GM10248 (cell line): ENCODE data around the gene CNTNAP2.

ENCODE experiments used
- CTCF ChIA-PET: fragments of 300-600 bp; sonication (Branson Sonifier 250); formaldehyde crosslinking; extraction: SDS; loops from one replicate; lab custom pipeline; 2021; ENCODE audit warnings: antibody characterized with exemption; lab: Yijun Ruan, JAX
- POLR2A ChIA-PET: fragments of 350-650 bp; sonication (Branson Sonifier 250); formaldehyde crosslinking; extraction: SDS; loops from one replicate; lab custom pipeline; 2020; ENCODE audit warnings: antibody characterized with exemption; lab: Yijun Ruan, JAX
- DNase-seq: peaks from one replicate; pipeline ENCODE4 v3.0.0; 2012; ENCODE audit errors: extremely low spot score
- TF ChIP-seq, protein P1 (sequence below): IDR thresholded peaks from 2 replicates; pipeline ENCODE4 v1.5.1; 2012; ENCODE audit warnings: mild to moderate bottlenecking, low read depth; ENCODE audit errors: extremely low read depth, missing control alignments, control extremely low read depth

Gene CNTNAP2

DNA sequence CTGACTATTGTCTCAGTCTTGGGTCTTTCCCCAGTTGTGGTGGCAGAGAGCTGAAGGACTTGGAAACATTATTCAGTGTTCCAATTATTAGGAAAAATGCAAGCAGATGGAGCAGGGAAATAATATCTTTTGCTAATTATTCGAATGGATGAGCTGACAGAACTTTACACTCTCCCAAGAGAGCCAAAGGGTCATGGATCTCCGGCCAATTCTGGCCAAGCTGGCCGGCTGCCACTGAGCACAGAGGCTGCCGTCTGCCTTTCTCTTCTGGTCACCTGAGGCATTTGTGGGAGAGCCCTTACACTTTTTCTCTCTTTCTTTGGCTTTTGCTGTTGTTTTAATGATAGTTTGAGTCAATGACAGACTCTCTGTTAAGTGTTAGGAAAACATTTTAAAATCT is 22.2 kb upstream of the CNTNAP2 start:
- TF ChIP-seq, protein P1, sequence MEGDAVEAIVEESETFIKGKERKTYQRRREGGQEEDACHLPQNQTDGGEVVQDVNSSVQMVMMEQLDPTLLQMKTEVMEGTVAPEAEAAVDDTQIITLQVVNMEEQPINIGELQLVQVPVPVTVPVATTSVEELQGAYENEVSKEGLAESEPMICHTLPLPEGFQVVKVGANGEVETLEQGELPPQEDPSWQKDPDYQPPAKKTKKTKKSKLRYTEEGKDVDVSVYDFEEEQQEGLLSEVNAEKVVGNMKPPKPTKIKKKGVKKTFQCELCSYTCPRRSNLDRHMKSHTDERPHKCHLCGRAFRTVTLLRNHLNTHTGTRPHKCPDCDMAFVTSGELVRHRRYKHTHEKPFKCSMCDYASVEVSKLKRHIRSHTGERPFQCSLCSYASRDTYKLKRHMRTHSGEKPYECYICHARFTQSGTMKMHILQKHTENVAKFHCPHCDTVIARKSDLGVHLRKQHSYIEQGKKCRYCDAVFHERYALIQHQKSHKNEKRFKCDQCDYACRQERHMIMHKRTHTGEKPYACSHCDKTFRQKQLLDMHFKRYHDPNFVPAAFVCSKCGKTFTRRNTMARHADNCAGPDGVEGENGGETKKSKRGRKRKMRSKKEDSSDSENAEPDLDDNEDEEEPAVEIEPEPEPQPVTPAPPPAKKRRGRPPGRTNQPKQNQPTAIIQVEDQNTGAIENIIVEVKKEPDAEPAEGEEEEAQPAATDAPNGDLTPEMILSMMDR = no peak
- DNase-seq = no peak
- CTCF ChIA-PET = interaction anchor here (1.1 kb wide), 1 partner anchor 8 kb away, joined by 3 read pairs; no protein-coding TSS in a partner anchor
- POLR2A ChIA-PET = no interaction called here

DNA sequence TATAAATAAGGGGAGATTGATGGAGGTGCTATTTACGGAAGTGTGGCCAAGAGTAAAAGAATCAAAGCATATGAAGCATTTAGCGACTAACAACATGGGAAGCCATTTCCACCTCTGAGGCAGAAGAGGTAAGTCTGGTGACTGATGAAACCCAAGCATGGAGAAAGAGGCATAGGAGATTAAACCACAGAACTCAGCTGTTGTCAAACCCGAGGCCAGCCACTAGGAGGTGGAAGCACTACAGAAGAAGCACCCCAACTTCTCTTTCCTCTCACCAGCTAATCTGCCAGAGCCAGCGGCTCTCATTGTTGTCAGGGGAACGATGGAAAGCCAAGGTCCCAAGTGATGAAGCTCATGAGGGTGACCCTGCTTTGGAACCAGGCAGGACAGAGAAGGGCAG is 19.6 kb upstream of the CNTNAP2 start:
- CTCF ChIA-PET = no interaction called here
- TF ChIP-seq, protein P1 = peak; percentile 5
- no peak for DNase-seq
- POLR2A ChIA-PET = no interaction called here

DNA sequence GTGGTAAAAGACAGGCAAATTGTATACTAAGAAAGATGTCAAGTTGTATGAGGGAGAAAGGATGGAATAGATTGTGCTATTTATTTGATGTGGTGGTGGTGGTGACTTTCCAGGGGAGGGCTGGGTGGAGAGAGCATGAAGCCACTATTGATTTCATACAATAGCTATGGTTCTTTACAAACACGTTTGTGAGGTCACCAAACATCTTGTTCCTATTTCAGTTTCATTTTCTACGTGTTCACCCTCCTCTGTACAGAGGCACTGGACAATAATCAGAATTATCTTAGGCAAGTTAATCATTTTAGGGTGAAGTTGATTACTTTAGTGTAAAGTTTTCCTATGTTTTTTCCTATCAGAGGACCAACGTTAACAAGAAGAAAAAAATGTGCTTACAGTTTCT is 10.3 kb upstream of the CNTNAP2 start:
- TF ChIP-seq, protein P1 = no peak
- POLR2A ChIA-PET = no interaction called here
- no peak for DNase-seq
- CTCF ChIA-PET = no interaction called here

DNA sequence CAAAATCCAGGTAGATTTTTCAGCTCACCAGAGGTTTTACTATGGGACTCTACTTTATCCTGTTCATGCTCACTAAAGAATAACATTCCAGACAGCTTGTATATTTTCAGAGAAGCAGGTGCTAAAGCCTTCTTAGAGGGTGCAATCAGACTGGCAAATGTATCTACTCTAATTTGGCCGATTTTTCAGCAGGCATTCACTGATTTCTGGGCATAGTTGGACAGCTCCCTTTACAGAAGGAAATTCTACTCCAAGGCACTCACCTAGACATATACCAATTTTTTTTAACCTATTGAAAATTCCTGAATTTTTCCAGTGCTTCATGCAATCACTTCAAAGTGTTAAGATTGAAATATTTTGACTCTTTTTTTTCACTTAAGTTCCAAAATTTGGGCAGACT is 3.8 kb upstream of the CNTNAP2 start:
- ChIA-PET CTCF (no interaction called here), POLR2A (no interaction called here)
- TF ChIP-seq, protein P1 = no peak
- DNase-seq = no peak

DNA sequence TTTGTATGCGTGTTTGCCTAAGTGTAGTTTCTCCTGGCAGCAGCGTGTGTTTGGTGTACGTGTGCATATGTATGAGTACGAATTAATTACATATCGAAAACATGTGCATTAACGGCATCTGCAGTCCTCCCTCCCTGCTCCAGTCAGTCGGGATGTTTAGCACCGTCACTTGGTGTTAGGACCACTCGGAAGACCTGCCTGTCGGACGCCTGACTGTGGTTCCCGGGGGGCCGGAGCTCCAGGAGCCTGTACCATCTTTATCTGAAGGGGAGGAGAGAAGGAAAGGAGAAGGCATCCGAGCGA is 1.1 kb upstream of the CNTNAP2 start:
- TF ChIP-seq, protein P1 = no peak
- ChIA-PET POLR2A (no interaction called here), CTCF (interaction anchor here (1.1 kb wide), 1 partner anchor 10 kb away, joined by 3 read pairs; no protein-coding TSS in a partner anchor)
- DNase-seq = no peak

DNA sequence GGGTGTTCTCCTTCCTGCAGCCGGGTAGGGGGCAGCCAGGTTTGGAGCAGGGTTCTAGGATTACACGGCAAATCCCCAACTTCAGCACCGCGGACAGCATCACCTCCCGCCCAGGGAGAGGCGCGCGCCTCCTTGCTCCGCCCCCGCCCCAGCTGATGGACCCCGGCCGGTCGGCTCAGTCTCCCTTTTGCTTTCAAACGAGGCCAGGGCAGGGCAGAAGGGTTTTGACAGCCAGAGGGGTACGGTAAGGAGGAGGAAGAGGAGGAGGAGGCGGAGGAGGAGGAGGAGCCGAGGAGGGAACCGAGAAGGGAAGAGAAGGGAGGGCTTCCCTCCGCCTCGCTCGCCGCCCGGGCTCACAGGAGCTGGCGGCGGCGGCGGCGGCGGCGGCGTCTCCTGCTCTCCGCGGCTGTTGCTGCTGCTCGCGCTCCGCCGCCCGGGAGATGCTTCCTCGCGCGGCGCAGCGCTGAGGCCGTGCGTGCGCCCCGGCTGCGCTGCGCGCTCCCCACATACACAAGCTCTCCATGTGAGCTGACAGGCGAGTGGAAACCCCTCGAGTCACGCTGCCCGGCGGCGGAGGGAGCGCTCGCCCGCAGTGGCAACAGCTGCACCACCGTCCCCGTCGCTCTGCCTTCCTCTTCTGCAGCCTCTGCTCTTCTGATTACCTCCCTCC is 615 bp upstream of the CNTNAP2 start:
- CTCF ChIA-PET = interaction anchor here (1.1 kb wide), 1 partner anchor 9 kb away, joined by 3 read pairs; no protein-coding TSS in a partner anchor
- POLR2A ChIA-PET = no interaction called here
- peak; percentile 42 for DNase-seq
- TF ChIP-seq, protein P1 = no peak

DNA sequence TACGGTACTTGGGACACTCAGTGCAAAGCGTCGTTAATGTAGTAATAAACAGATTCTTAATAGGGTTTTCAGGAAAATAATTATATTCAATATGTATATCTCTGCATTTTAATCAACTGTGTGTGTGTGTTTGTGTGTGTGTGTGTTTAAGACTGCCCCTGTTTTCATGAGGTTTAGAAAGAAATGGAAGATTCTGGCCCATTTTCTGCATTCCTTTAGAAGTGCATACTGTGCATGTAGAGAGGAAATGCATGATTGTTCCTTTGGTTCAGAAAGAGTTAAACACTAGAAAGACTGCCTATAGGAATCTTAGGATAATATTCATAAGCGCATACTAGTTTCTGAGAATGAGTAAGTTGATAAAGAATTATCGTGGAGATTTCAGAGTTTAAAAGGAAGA is 975 bp downstream of the CNTNAP2 start:
- ChIA-PET CTCF (no interaction called here), POLR2A (no interaction called here)
- DNase-seq = no peak
- TF ChIP-seq, protein P1 = no peak
